Right ventricle myocardium superior (tissue), 1 donor: ENCODE measurements around the gene BGLAP. TPM values are rescaled to one million over a fixed set of nuclear protein-coding genes. Genes with fewer than 3 reads are reported as not detected.

Experiments
- ATAC-seq: fragments of 200-7000 bp; cut with Tn5 transposase; one replicate; pipeline ENCODE4 v1.9.1; 2020; ENCODE audit warnings: mild to moderate bottlenecking; ENCODE audit not compliant: poor library complexity
- DNase-seq: peaks from one replicate; pipeline ENCODE4 v3.0.0-alpha.2; 2020
- intact Hi-C: fragments of 100-400 bp; cut with DNase I; formaldehyde crosslinking; loops from one replicate; pipeline ENCODE4 v1.11.2; 2022
- total RNA-seq: library from RNA; stranded (reverse); fragmentation: NEBNext Ultra II Directional; extraction: Animal tissue kit (Norgen Biotek cat#: 25700); gene quantifications from one replicate; pipeline ENCODE4 v1.2.1, GENCODE V29; 2021
- donor health status: DM: no; HTN: yes; CAD: no; lungs with severe emphysema.

The BGLAP gene
- total RNA-seq, 1 donor from 2014 or later, result 0.83 TPM

DNA sequence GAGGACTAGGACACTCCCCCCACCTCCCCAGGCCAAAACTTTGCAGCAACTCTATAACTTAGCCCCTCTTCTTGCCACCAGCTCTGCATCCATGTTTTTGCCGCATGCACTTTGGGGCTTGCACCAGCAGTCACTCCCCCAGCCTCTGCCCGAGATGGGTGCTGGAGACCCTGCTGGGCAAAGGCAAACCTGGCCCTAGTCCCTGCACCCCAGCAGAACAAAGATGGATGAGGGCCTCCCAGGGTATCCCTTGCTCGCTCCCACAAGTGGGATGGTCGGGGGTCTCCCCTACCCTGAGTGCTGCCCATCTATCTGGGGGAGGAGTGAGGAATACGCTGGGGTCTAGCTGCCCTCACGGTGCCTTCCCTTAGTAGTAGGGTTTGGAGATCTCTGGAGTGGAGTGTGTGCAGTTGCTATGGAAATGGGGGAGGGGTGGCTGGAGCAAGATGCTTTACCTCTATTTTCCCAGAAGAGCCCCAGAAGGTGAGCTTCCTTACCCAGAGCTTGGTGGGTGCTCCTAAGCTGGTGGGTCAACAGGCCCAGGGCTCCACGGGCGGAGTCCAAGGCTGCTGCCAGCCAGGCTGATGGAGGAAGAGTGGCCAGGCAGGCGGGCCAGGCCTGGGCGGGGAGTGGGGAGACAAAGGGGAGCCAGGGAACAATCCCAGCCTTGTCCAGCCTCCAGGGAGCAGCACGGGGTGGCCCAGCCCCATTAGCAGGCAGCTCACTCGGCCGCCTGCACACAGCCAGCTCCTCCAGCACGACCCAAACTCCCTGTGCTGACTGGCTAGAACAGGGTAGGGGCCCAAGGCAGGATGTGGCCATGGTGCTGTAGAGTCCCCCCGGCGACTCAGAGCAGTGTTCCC is 5.7 kb downstream of the BGLAP start, which contains the start of gene PAQR6:
Gene PAQR6, minus strand, starts transcription at position 597 of the 863 bp plus-strand sequence. CDS start 1,325 bp downstream, outside the sequence.
- peak; percentile 27 for ATAC-seq
- intact Hi-C loops, result no loop called here
- peak; percentile 60 for DNase-seq

DNA sequence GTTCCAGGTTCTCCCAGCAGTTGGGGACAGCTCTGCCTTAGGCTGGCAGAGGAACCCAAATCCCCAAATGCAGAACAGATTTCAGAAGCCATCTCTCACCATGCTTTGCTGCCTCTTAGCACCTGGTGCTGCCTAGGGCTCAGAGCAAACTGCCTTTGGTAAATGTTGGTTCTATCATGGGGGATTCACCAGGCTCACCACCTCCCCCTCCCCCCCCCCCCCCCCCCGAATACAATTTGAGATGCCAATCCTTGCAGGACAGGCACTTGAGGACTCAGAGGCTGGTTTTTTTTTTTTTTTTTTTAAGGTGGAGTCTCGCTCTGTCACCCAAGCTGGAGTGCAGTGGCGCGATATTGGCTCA is 6.3 kb downstream of the BGLAP start:
- intact Hi-C loops, result no loop called here
- ATAC-seq, result no peak
- DNase-seq, result no peak

GRCh38 chr1:156249593-156249992 is 7.6 kb downstream of the BGLAP start:
- intact Hi-C loops, result no loop called here
- DNase-seq, result no peak
- no peak for ATAC-seq

DNA sequence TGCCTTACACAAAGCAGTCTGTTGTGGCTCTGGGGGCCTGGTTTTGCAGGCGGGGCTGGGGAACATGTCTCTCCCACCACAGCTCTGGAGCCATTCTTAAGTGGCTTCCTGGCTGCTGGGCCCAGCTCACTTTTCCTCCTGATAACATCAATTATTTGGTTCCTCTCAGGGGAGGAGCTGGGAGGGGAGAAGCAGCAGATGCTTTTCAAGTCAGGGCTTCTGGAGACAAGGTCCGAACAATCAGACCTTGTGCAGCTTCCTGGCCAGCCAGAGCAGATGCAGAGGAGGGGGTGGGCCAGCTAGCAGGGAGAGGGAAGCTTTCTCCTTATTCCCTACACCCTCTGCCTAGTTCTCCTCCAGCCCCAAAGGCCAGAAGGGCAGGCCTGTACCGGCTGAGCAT is 9.5 kb downstream of the BGLAP start:
- DNase-seq, result no peak
- intact Hi-C loops, result no loop called here
- no peak for ATAC-seq

DNA sequence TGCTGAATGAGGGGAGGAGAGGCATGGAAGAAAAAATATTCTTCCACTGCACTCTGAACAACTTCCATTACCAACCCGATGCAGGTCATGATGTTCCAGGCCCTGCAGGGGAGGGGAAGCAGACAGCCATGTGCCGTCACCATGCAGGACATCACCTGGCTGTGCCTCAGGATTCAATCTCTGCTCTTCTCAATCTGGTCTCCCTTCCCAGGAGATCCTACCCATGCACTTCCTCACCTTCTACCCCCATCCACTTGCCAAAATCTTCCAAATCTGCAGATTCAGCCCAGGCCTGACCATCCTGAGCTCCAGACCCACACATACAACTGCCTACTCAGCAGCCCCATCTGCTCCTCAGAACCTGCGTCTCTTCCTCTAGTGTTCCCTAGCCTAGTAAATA is 11.7 kb downstream of the BGLAP start:
- DNase-seq (no peak), ATAC-seq (no peak)
- intact Hi-C loops, result no loop called here

DNA sequence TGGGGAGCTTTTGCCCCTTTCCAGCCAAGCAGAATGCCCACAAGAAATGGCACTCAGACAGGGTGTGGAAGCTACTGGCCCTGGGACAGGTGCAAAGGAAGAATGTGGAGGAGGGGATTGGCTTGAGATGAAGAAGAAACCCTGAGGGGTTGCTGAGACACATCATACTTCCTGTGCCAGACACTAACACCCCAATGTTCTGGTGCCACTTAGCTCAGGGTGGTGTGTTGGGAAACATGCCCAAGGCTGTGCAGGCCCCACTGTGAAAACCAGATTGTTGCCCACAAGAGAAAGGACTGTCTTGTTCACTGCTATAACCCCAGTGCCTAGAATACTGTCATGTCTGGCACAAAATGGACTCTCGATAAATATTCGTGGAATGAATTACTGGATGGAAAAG is 15.7 kb downstream of the BGLAP start:
- intact Hi-C loops, result no loop called here
- DNase-seq, result no peak
- no peak for ATAC-seq

DNA sequence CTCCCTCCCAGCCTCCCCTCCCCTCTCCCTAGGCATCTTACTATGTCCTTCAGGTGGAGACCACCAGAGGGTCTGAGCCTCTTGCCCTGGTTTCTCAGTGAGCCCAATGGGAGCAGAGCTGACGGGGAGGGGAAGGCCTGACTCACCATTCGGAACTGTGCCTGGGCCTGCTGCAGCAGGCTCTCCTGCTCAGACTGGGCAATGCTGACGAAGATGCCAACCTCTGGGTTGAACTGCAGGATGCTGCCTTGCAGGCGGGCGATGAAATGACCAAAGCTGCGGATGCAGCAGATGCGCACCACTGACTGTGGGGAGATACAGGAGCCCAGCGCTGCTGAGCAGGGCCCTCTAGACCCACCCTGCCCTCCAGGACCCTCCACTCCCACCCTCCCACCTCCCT is 16.9 kb downstream of the BGLAP start:
- intact Hi-C loops, result no loop called here
- ATAC-seq (no peak), DNase-seq (no peak)

DNA sequence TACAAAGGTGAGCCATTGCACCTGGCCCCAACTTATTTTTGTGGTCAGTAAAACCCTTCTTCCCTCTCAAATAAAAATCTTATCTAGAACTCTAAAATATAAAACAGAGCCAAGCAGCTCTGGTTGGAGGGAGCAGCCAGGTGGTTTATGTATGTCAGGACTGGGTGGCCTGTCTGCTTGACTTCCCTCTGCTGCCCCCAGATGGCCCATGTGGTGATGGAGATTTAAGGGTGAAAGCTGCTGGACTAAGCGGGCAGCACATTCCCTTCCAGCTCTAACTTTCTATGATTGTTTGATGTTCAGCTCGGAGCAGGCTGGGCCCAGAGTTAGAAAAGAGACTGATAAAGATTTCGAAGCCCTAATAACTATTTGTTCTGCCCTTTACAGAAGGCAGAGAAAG is 17.8 kb downstream of the BGLAP start:
- intact Hi-C loops, result no loop called here
- DNase-seq (no peak), ATAC-seq (no peak)

DNA sequence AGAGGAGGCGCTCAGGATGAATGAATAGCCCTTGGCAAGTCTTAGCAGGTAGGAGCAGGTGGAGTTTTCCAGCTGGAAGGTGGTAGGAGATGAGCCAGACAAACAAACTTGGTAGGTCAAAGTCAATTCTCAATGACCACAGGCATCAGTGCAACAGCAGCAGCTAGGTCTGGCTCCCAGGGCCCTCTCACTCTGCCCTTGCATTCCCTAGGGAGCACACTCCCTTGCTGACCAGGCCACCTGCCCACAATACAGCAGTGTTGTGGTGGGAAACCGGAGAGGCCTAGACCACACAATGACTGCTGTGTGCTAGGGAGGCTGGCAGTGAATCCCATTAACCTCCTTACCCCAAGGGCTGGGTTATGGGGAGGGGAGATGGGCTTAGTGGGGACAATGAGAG is 18.9 kb downstream of the BGLAP start:
- no peak for ATAC-seq
- intact Hi-C loops, result no loop called here
- DNase-seq, result no peak

GRCh38 chr1:156262461-156263287 is 20.7 kb downstream of the BGLAP start:
- DNase-seq, result no peak
- peak; percentile 34 for ATAC-seq
- intact Hi-C loops, result no loop called here

GRCh38 chr1:156263288-156263655 is 21.3 kb downstream of the BGLAP start:
- intact Hi-C loops, result no loop called here
- DNase-seq (peak; percentile 14), ATAC-seq (no peak)

DNA sequence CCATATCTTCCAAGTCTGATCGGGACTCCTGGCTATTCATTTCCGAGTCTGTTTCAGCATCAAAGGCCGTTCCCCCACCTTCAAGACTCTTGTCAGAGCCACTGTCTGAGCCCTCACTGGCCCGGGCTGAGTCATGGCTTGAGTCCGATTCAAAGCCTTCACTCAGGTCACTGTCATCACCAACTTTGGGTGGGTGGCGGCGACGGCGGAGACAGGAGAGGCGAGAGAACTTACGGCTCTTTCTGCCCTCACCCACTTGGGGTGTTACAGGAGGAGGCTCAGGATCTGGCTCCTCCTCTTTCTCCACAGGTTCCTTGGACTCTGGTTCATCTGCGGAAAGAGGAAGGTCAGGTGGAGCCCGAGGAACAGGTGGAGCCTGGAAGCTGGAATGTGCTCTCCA is 24.1 kb downstream of the BGLAP start:
- intact Hi-C loops, result no loop called here
- DNase-seq (no peak), ATAC-seq (no peak)

GRCh38 chr1:156268336-156268735 is 26.4 kb downstream of the BGLAP start:
- intact Hi-C loops, result no loop called here
- ATAC-seq (no peak), DNase-seq (no peak)

DNA sequence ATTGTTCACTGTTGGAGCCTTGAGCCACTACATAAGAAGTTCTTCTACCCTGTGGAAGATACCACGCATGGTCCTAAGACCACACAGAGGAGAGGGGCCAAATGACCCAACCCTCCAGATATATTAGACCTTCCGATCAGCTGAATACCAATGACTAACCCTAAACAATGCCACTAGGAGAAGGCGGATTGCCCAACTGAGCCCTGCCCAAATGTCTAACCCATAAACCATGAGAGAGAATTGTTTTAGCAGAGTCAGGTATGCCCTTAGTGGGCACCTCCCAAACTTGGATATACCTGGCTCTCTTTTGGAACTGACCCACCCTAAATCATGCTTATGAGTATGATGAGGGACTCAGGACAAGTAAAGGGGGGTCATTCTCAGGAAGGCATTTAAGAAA is 28.3 kb downstream of the BGLAP start:
- intact Hi-C loops, result no loop called here
- ATAC-seq, result no peak
- no peak for DNase-seq

DNA sequence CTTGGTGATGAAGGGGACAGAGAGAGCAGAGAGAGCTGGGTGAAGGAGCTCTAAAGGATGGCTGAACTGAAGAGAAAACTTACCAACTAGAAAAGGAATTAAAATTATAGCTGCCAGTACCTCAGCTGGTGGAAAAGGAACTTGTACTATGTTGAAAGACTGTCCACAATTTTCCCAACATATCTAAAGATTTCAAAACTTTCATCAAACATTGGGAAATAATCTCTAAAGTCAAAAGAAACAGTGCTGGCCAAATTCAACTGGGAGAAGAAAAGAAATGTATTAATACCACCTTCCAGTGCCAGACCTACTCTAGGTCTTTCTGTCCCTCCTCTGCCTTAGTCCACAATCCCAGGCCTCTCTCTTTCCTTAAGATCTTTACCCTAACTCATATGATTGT is 34.5 kb downstream of the BGLAP start:
- no peak for ATAC-seq
- intact Hi-C loops, result no loop called here
- no peak for DNase-seq

- intact Hi-C loops, result no loop called here
- ATAC-seq (no peak), DNase-seq (peak; percentile 23)
Measured at GRCh38 chr1:156276966-156277381, 35.0 kb downstream of the BGLAP start.

GRCh38 chr1:156279837-156280236 is 37.9 kb downstream of the BGLAP start:
- intact Hi-C loops, result no loop called here
- ATAC-seq, result no peak
- DNase-seq, result no peak

DNA sequence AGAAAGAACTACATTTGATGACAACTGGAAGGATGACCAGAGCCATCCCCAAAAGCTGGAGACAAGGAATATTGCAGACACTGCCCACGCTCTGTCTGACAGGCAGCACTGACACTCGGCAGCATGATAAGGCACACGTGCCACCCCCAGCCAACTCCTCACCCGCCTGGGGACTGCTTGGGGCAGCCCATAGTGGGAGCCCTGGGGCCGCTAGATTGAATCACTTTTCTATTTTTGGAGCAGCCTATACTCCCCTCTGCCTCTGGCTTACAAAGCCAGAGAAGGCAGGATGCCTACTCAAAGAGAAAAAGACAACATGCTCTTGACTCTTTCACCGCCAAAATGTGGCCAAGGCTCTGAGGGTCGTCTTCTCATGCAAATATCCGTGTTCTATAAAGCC is 39.3 kb downstream of the BGLAP start:
- ATAC-seq (peak; percentile 76), DNase-seq (peak; percentile 78)
- intact Hi-C loops, result no loop called here

DNA sequence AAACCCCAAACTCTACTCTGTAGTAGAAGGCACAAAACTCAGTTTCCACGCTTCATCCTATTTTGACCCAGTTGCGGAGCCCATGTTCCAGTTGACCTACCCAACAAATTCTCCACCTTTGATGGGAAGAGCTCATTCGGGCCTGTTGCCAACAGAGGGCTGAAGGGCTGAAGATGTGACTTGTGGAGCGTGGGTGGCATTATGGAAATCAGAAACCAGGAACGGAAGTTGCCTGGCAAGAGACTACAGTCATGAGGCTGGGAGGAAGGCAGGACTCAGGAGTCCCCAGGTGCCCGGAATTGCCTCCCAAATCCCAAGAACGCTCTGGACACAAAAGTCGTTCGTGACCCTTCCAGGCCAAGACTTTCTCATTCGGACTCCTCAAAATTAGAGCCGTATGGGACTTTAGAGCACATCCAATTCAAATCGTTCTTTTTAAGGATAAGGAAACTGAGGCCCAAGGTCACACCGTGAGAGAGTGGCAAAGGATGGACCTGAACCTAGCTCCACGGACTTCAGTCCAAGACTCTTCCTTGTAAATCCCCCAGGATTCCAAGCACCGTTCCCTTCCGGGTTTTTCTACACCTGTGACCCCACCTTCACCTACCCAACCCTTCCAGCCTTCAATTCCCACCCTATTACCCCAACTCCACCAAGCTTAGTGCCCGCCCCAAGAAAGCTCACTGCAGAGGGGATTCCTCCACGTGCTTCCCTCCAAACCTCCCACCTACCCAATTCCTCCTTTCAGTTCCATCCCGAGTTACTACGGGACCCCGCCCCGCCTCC is 39.9 kb downstream of the BGLAP start:
- peak; percentile 6 for ATAC-seq
- intact Hi-C loops, result no loop called here
- DNase-seq, result no peak
